Ishikawa (cell line): ENCODE data around the gene NUDT19.

Source experiments
- CEBPB ChIP-seq: IDR thresholded peaks from 2 replicates; pipeline ENCODE4 v1.6.1; 2012
- CREB1 ChIP-seq: IDR thresholded peaks from 2 replicates; pipeline ENCODE4 v1.6.1; 2012; ENCODE audit warnings: low read depth
- EGR1 ChIP-seq: IDR thresholded peaks from 2 replicates; pipeline ENCODE4 v1.6.1; 2012
- EP300 ChIP-seq: IDR thresholded peaks from 2 replicates; pipeline ENCODE4 v1.6.1; 2012; ENCODE audit warnings: borderline replicate concordance
- FOXM1 ChIP-seq: IDR thresholded peaks from 2 replicates; pipeline ENCODE4 v1.6.1; 2012; ENCODE audit warnings: low read depth, borderline replicate concordance
- MAX ChIP-seq: IDR thresholded peaks from 2 replicates; pipeline ENCODE4 v1.6.1; 2012
- NFIC ChIP-seq: IDR thresholded peaks from 2 replicates; pipeline ENCODE4 v1.6.1; 2012
- RAD21 ChIP-seq: IDR thresholded peaks from 2 replicates; pipeline ENCODE4 v1.6.1; 2012; ENCODE audit warnings: low read depth
- REST ChIP-seq: IDR thresholded peaks from 2 replicates; pipeline ENCODE4 v1.6.1; 2012; ENCODE audit warnings: low read depth, mild to moderate bottlenecking
- TAF1 ChIP-seq: IDR thresholded peaks from 2 replicates; pipeline ENCODE4 v1.6.1; 2012; ENCODE audit warnings: low read depth, mild to moderate bottlenecking
- TCF12 ChIP-seq: IDR thresholded peaks from 2 replicates; pipeline ENCODE4 v1.6.1; 2012; ENCODE audit warnings: low read depth
- TEAD4 ChIP-seq: IDR thresholded peaks from 2 replicates; pipeline ENCODE4 v1.6.1; 2012
- USF1 ChIP-seq: IDR thresholded peaks from 2 replicates; pipeline ENCODE4 v1.6.1; 2012
- YY1 ChIP-seq: IDR thresholded peaks from 2 replicates; pipeline ENCODE4 v1.6.1; 2012; ENCODE audit warnings: low read depth
- ZBTB7A ChIP-seq: IDR thresholded peaks from 2 replicates; pipeline ENCODE4 v1.6.1; 2012; ENCODE audit warnings: low read depth

NUDT19 gene

GRCh38 chr19:32691291-32691951 is at the start of gene NUDT19:
Gene NUDT19, plus strand, starts transcription at chr19:32691821. Its CDS starts 140 bp downstream, at chr19:32691961.
- peak; percentile 27; the same call in 1 of the 2 replicates for TF ChIP-seq ZBTB7A
- TF ChIP-seq TAF1, result peak; percentile 64; the same call in 1 of the 2 replicates
- TF ChIP-seq NFIC, result no peak
- TF ChIP-seq FOXM1, result no peak
- TF ChIP-seq USF1, result no peak
- peak; percentile 27; the same call in 1 of the 2 replicates for TF ChIP-seq TEAD4
- TF ChIP-seq REST, result no peak
- TF ChIP-seq EP300, result peak; percentile 16; the same call in 1 of the 2 replicates
- TF ChIP-seq RAD21, result 0 out of 2 replicates have a peak, but pooled peaks have one; percentile 19
- no peak for TF ChIP-seq CREB1
- no peak; the same call in 1 of the 2 replicates for TF ChIP-seq CEBPB
- peak; percentile 65 for TF ChIP-seq MAX
- TF ChIP-seq YY1, result no peak
- TF ChIP-seq EGR1, result no peak; the same call in 1 of the 2 replicates
- TF ChIP-seq TCF12, result no peak

GRCh38 chr19:32642771-32643170 is 48.9 kb upstream of the NUDT19 start:
- TF ChIP-seq MAX (no peak), TCF12 (no peak), RAD21 (no peak), YY1 (no peak)

- no peak for TF ChIP-seq YY1
- TF ChIP-seq CEBPB, result no peak
- TF ChIP-seq ZBTB7A, result no peak
- TF ChIP-seq TCF12, result no peak
- TF ChIP-seq REST, result no peak
- no peak for TF ChIP-seq TEAD4
- no peak for TF ChIP-seq RAD21
- TF ChIP-seq CREB1, result no peak
- no peak for TF ChIP-seq FOXM1
Observed at GRCh38 chr19:32646556-32646955, 45.1 kb upstream of the NUDT19 start.

- TF ChIP-seq TAF1, result no peak
- TF ChIP-seq FOXM1, result no peak
- no peak for TF ChIP-seq YY1
- no peak for TF ChIP-seq RAD21
- no peak for TF ChIP-seq REST
Observed at GRCh38 chr19:32647361-32647760, 44.3 kb upstream of the NUDT19 start.

GRCh38 chr19:32649751-32650150 is 41.9 kb upstream of the NUDT19 start:
- no peak for TF ChIP-seq EGR1
- no peak for TF ChIP-seq RAD21
- no peak for TF ChIP-seq TCF12
- TF ChIP-seq TAF1, result no peak
- TF ChIP-seq YY1, result no peak
- no peak for TF ChIP-seq FOXM1
